C4-2B (cell line): Measurements from ENCODE around the gene OSTC.

Experiments
- ZFX ChIP-seq: fragments of 450-650 bp; IDR thresholded peaks from 2 replicates; pipeline ENCODE4 v1.6.1; 2017
- TF ChIP-seq, protein P1 (sequence below): fragments of 450-650 bp; conservative IDR thresholded peaks from 2 replicates; pipeline ENCODE4 v1.5.1; 2017; ENCODE audit warnings: mild to moderate bottlenecking

- TF ChIP-seq, protein P1, sequence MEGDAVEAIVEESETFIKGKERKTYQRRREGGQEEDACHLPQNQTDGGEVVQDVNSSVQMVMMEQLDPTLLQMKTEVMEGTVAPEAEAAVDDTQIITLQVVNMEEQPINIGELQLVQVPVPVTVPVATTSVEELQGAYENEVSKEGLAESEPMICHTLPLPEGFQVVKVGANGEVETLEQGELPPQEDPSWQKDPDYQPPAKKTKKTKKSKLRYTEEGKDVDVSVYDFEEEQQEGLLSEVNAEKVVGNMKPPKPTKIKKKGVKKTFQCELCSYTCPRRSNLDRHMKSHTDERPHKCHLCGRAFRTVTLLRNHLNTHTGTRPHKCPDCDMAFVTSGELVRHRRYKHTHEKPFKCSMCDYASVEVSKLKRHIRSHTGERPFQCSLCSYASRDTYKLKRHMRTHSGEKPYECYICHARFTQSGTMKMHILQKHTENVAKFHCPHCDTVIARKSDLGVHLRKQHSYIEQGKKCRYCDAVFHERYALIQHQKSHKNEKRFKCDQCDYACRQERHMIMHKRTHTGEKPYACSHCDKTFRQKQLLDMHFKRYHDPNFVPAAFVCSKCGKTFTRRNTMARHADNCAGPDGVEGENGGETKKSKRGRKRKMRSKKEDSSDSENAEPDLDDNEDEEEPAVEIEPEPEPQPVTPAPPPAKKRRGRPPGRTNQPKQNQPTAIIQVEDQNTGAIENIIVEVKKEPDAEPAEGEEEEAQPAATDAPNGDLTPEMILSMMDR: no peak
- TF ChIP-seq ZFX: no peak
Measured at GRCh38 chr4:108685036-108685686, 34.8 kb downstream of the OSTC start.
